SK-N-MC (cell line): ENCODE measurements around the gene FAM111B.
"Not testable (repeated sequence)": the region's sequence is repeated elsewhere in the genome, so short reads cannot be mapped to it uniquely, and the experiment has no call there.

Source experiments
- EZH2 ChIP-seq: fragments of 200-600 bp; sonication (generic); IDR thresholded peaks from one replicate; pipeline ENCODE4 v1.6.1; 2017; ENCODE audit warnings: antibody characterized with exemption
- FOXP2 ChIP-seq: optimal IDR thresholded peaks from 2 replicates; pipeline ENCODE3; 2011; ENCODE audit warnings: mild to moderate bottlenecking, moderate library complexity; ENCODE audit not compliant: insufficient read depth; ENCODE audit errors: extremely low read length, control extremely low read depth
- POLR2AphosphoS5 ChIP-seq: IDR thresholded peaks from 2 replicates; pipeline ENCODE4 v1.6.1; 2012; ENCODE audit warnings: mild to moderate bottlenecking, low read depth, low read length, borderline replicate concordance

DNA sequence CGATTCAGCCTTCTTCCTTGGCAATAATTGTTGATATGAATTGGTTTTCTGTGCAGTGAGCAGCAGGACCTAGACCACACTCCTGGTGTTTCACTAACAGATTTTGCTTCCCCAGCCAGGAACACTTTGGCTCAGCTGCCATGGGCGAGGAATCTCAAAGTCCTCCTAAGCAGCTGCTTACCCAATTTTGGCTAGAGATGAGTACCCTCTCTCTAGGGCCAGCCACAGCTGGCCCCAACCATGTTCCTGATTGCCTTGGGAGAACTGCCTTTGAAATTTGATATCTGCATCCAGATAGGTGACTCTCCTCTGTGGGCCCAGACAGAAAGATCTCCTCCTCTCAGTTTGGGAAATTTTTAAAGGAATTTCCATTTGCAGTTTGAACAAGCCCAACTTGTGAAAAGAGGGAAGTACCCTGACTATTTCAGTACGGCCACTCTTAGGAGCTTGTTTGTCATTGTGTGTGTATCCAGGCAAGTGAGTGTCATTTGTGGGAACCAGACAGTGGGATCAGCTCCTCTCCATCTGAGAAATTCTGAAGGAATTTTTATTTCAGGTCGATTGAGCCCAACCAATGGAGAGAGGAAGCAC, 25.5 kb upstream of the FAM111B start:
- TF ChIP-seq POLR2AphosphoS5, EZH2, FOXP2: not testable (repeated sequence)
